SH-SY5Y (cell line): ENCODE results near the gene BAX.

Experiments used
- GATA2 ChIP-seq: IDR thresholded peaks from 2 replicates; pipeline ENCODE4 v1.6.1; 2011; ENCODE audit warnings: mild to moderate bottlenecking, low read depth, low read length
- GATA3 ChIP-seq: IDR thresholded peaks from 2 replicates; pipeline ENCODE4 v1.6.1; 2011; ENCODE audit warnings: low read depth, mild to moderate bottlenecking, low read length, moderate library complexity

DNA sequence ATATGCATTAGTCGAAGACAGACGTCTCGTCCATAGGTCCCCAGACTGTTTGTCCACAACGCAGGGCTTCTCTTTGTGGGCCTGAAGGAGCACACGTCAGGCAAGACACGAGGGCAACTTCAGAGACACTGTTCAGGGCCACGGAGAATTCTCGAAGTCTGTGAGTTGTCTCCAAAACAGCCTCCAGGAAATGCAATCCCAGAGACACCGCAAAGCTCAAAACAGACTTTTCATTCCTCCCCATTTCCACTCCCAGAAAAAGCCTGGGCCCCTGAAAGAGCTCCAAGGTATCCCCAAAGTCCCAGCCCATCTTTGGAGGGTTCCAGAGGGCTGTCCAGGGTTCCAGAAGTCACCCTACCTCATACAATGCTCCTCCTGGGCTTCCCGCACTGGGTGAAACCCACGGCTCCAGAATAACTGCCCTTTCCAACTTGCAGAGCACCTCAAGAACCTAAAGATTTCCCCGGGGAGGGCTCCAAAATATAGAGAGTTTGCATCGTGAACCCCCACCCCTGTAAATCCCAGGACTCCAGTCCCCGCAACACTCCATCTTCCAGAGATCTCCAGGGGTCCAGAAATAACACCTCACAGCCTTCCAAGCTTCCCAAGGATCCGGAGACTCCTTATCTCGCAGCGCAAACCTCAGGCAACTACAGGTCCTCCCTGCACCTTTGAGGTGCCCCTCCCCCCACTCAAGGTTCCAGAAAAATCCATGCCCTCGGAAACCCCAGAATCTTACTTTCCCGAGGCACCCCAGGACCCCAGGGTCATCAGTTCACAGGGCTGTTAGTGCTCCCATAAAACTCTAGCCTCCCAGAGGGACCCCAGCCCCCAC lies 9.7 kb downstream of the BAX start:
- TF ChIP-seq GATA3 (no peak), GATA2 (no peak)
